Measurements from ENCODE around the gene SP8.

SP8 gene

GRCh38 chr7:20744954-20745446, 41.7 kb downstream of the SP8 start:
- TF ChIP-seq CTCF (IDR thresholded peaks at IDR 0.05; ENCODE audit: low read depth, low read length): no peak
- DNase-seq: no peak

GRCh38 chr7:20742913-20743312, 43.8 kb downstream of the SP8 start:
- no peaks in the 10 kb centered on the region for H3K27me3 ChIP-seq (ENCODE audit: insufficient read depth, low read depth, severe bottlenecking)
- H3K9me3 ChIP-seq (ENCODE audit: severe bottlenecking): no peaks in the 10 kb centered on the region
- no peak overlapping the region for H3K4me3 ChIP-seq (ENCODE audit: low read depth, low read length)
- no peak overlapping the region for H3K27ac ChIP-seq
- no peak for TF ChIP-seq CTCF (IDR thresholded peaks at IDR 0.05; ENCODE audit: low read depth, low read length)
- H3K36me3 ChIP-seq: no peaks in the 10 kb centered on the region
- no peak for DNase-seq

More at GRCh38 chr7:20744954-20745446, 41.7 kb downstream of the SP8 start:
- no peak overlapping the region for H3K27ac ChIP-seq
- H3K4me3 ChIP-seq (ENCODE audit: low read depth, low read length): no peak overlapping the region
- no peaks in the 10 kb centered on the region for H3K27me3 ChIP-seq (ENCODE audit: insufficient read depth, low read depth, severe bottlenecking)
- no peaks in the 10 kb centered on the region for H3K36me3 ChIP-seq
- H3K9me3 ChIP-seq (ENCODE audit: severe bottlenecking): no peaks in the 10 kb centered on the region

DNA sequence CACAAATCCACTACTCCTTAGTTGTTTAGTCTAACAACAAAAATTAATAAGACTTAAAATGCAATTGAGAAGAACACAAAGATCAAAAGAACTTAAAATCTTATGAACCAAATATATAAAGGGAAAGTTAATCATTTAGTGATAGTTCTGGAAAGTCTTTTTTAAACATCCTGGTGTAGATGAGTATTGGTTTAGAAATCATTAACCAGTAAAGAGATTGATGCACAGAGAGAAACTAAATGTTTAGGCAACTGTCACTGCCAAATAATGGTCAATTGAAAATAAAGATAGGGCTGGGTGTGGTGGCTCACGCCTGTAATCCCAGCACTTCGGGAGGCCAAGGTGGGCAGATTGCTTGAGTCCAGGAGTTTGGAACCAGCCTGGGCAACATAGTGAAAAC, 44.9 kb downstream of the SP8 start:
- Histone ChIP-seq H3K9me3 (ENCODE audit: severe bottlenecking) (no peaks in the 10 kb centered on the region), H3K36me3 (no peaks in the 10 kb centered on the region), H3K27ac (no peak overlapping the region), H3K4me3 (ENCODE audit: low read depth, low read length) (no peak overlapping the region), H3K27me3 (ENCODE audit: insufficient read depth, low read depth, severe bottlenecking) (no peaks in the 10 kb centered on the region)
- no peak for TF ChIP-seq CTCF (IDR thresholded peaks at IDR 0.05; ENCODE audit: low read depth, low read length)
- no peak for DNase-seq

DNA sequence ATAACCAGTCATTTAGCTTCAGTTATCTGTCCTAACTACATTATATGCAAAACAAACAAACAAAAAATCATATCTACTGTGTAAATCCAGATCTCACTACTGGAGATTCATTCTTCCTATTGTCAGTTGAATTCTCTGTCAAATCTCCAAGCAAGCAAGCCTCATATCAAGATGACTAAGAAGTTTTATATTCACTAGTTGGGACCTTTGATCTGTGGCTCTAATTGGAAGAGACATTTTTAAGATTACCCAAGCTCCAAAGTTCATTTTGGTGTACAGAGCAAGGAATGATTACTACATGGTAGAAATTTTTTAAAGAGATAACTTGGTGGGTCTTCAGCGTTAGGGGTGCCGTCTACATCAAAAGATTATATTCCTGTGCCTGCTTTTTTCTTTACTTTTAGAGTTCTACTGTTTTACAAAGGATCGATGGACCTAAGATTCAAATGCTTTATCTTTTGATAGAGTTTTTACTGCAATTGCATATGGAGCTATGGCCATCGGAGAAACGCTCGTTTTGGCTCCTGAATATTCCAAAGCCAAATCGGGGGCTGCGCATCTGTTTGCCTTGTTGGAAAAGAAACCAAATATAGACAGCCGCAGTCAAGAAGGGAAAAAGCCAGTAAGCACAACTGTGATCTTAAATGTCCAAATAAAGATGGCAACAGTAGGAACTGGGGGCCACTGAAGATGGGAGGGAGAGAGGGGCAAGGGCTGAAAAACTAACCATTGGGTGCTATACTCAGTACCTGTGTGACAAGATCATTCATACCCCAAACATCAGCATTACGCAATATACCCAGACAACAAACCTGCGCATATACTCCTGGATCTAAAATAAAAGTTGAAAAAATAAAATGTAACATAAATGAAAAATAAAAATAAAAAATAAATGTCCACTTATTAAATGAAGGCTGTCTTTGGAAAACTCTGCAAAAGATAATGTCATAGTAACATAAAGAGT, 47.9 kb downstream of the SP8 start:
- no peaks in the 10 kb centered on the region for H3K27me3 ChIP-seq (ENCODE audit: insufficient read depth, low read depth, severe bottlenecking)

GRCh38 chr7:20737840-20738448, 48.7 kb downstream of the SP8 start:
- Histone ChIP-seq H3K4me3 (ENCODE audit: low read depth, low read length) (no peak overlapping the region), H3K9me3 (ENCODE audit: severe bottlenecking) (no peaks in the 10 kb centered on the region), H3K27ac (no peak overlapping the region), H3K36me3 (no peaks in the 10 kb centered on the region), H3K27me3 (ENCODE audit: insufficient read depth, low read depth, severe bottlenecking) (no peaks in the 10 kb centered on the region)
- no peak for DNase-seq
- no peak for TF ChIP-seq CTCF (IDR thresholded peaks at IDR 0.05; ENCODE audit: low read depth, low read length)

More for the DNA sequence above, 47.9 kb downstream of the SP8 start:
- no peaks in the 10 kb centered on the region for H3K36me3 ChIP-seq
- no peak for TF ChIP-seq CTCF (IDR thresholded peaks at IDR 0.05; ENCODE audit: low read depth, low read length)
- H3K9me3 ChIP-seq (ENCODE audit: severe bottlenecking): no peaks in the 10 kb centered on the region
- DNase-seq: no peak
- H3K27ac ChIP-seq: no peak overlapping the region
- H3K4me3 ChIP-seq (ENCODE audit: low read depth, low read length): no peak overlapping the region
